Thyroid gland (tissue), 4 donors: Measurements from ENCODE around the gene ING4. TPM values are rescaled to one million over a fixed set of nuclear protein-coding genes. Genes with fewer than 3 reads are reported as not detected.
A peak's percentile ranks its signal among the peaks of the same experiment; 100 is the strongest.

Experiments
- DNase-seq, 2 donors: peaks; one replicate each; pipeline ENCODE4 v3.0.0-alpha.2; 2019
- H3K27ac ChIP-seq, 3 donors: fragments of 200-600 bp; sonication (generic); 1 replicate in 2 of 3; 2 replicates in 1 of 3; pipeline ENCODE4 v1.5.1; 2016 to 2019; ENCODE audit warnings: mild to moderate bottlenecking in 1 of 3, moderate library complexity in 1 of 3
- H3K27me3 ChIP-seq: fragments of 200-600 bp; sonication (generic); one replicate; pipeline ENCODE4 v1.5.1; 2019
- H3K36me3 ChIP-seq, 2 donors: fragments of 200-600 bp; sonication (generic); one replicate each; pipeline ENCODE4 v1.5.1; 2016 to 2019
- H3K4me1 ChIP-seq, 2 donors: fragments of 200-600 bp; sonication (generic); one replicate each; pipeline ENCODE4 v1.5.1; 2017 to 2019
- H3K4me3 ChIP-seq, 3 donors: fragments of 200-600 bp; sonication (generic); replicated peaks in 1 of 3; 1 replicate in 2 of 3; 2 replicates in 1 of 3; pipeline ENCODE4 v1.5.1; 2016; ENCODE audit warnings: mild to moderate bottlenecking in 1 of 3
- H3K9me3 ChIP-seq: fragments of 200-600 bp; sonication (generic); one replicate; pipeline ENCODE4 v1.5.1; 2017
- CTCF ChIP-seq, 6 experiments: fragments of 200-600 bp in 3 of 6; fragments of 450-650 bp in 3 of 6; sonication (generic) in 3 of 6; IDR thresholded peaks; one replicate each; pipeline ENCODE4 v1.5.1; 2016 to 2019; ENCODE audit warnings: antibody characterized with exemption in 6 of 6, mild to moderate bottlenecking in 2 of 6, inconsistent platforms in 1 of 6, moderate library complexity in 1 of 6
- POLR2A ChIP-seq, 2 donors: fragments of 450-650 bp; IDR thresholded peaks; one replicate each; pipeline ENCODE4 v1.6.1; 2017; ENCODE audit warnings: antibody characterized with exemption in 2 of 2, mild to moderate bottlenecking in 2 of 2, moderate library complexity in 1 of 2
- WGBS, 2 donors: methylation state at CpG; one replicate each; pipeline ENCODE4 v1.1.5; 2017; 5-methylcytosine and 5-hydroxymethylcytosine counted together
- intact Hi-C: fragments of 100-400 bp; cut with DNase I; formaldehyde crosslinking; loops from one replicate; pipeline ENCODE4 v1.15.1; 2023
- total RNA-seq, 4 donors: library from RNA; depleted of rRNA; stranded (reverse); fragments of >200 nt; gene quantifications; one replicate each; pipeline ENCODE4 v1.2.3, GENCODE V29; 2016

ING4 gene
- total RNA-seq, 4 donors from 2014 or later, result 52.7 to 85.1 (median 67.2) TPM

- WGBS, 2 donors, result 60 to 66% methylated on average over 11 of the region's 11 CpGs
- no peak overlapping the region for H3K4me3 ChIP-seq
- H3K36me3 ChIP-seq, result no peaks in the 10 kb centered on the region
- H3K27me3 ChIP-seq, result no peaks in the 10 kb centered on the region
- TF ChIP-seq CTCF (IDR thresholded peaks at IDR 0.05) (no peak), POLR2A (IDR thresholded peaks at IDR 0.05) (peak in 1 of 2 donors; percentile 9)
- intact Hi-C loops, result no loop called here
- H3K4me1 ChIP-seq, result peaks cover 21 to 47% of the 10 kb centered on the region in 2 donors
- peak; percentile 66 to 77 for DNase-seq
- H3K27ac ChIP-seq, result peak overlapping the region; percentile 65 to 92 (median 87)
- no peaks in the 10 kb centered on the region for H3K9me3 ChIP-seq
Observed at GRCh38 chr12:6639151-6639801, 23.6 kb downstream of the ING4 start.

- intact Hi-C loops, result no loop called here
- no peaks in the 10 kb centered on the region for H3K9me3 ChIP-seq
- DNase-seq, result peak; percentile 94 to 95
Observed at GRCh38 chr12:6638305-6638704, 24.6 kb downstream of the ING4 start.

GRCh38 chr12:6635856-6636531 is 26.9 kb downstream of the ING4 start, which contains the start of gene LPAR5:
LPAR5 (minus strand) TSS chr12:6635959; CDS start chr12:6621248, 14,711 bp downstream.
- DNase-seq, result peak; percentile 76 to 81
- H3K9me3 ChIP-seq, result no peaks in the 10 kb centered on the region
- H3K27me3 ChIP-seq, result no peaks in the 10 kb centered on the region
- no peak within 1 kb of the TSS for H3K4me3 ChIP-seq
- WGBS, 2 donors, result 39 to 55% methylated on average over 14 to 16 of the region's 18 CpGs
- H3K27ac ChIP-seq, result peak within 1 kb of the TSS; percentile 17 to 92 (median 87)
- peaks cover 21 to 61% of the 10 kb centered on the region in 2 donors for H3K4me1 ChIP-seq
- TF ChIP-seq CTCF (IDR thresholded peaks at IDR 0.05) (no peak), POLR2A (IDR thresholded peaks at IDR 0.05) (no peak)
- intact Hi-C loops, result no loop called here
- no peaks in the 10 kb centered on the region for H3K36me3 ChIP-seq

More at GRCh38 chr12:6638305-6638704, 24.6 kb downstream of the ING4 start:
- peak overlapping the region; percentile 65 to 92 (median 87) for H3K27ac ChIP-seq
- no peaks in the 10 kb centered on the region for H3K27me3 ChIP-seq
- 19 to 40% methylated on average over 9 of the region's 9 CpGs for WGBS, 2 donors
- no peak overlapping the region for H3K4me3 ChIP-seq
- H3K36me3 ChIP-seq, result no peaks in the 10 kb centered on the region
- TF ChIP-seq CTCF (IDR thresholded peaks at IDR 0.05), result no peak
- peak in 1 of 2 donors; percentile 78 for TF ChIP-seq POLR2A (IDR thresholded peaks at IDR 0.05)
- peaks cover 21 to 52% of the 10 kb centered on the region in 2 donors for H3K4me1 ChIP-seq

GRCh38 chr12:6635375-6635855 is 27.5 kb downstream of the ING4 start:
- H3K9me3 ChIP-seq, result no peaks in the 10 kb centered on the region
- peaks cover 21 to 60% of the 10 kb centered on the region in 2 donors for H3K4me1 ChIP-seq
- TF ChIP-seq CTCF (IDR thresholded peaks at IDR 0.05) (no peak), POLR2A (IDR thresholded peaks at IDR 0.05) (no peak)
- no peak for DNase-seq
- WGBS, 2 donors, result 73 to 75% methylated on average over 5 of the region's 5 CpGs
- intact Hi-C loops, result no loop called here
- no peaks in the 10 kb centered on the region for H3K36me3 ChIP-seq
- peak overlapping the region in 1 of 3 donors; percentile 87 for H3K27ac ChIP-seq
- H3K27me3 ChIP-seq, result no peaks in the 10 kb centered on the region
- no peak overlapping the region for H3K4me3 ChIP-seq
